Coronary artery (tissue), 2 donors: Measurements from ENCODE around the gene OR14I1.

Source experiments
- DNase-seq: peaks from one replicate; pipeline ENCODE4 v3.0.0-alpha.2; 2017; ENCODE audit warnings: low spot score
- H3K27ac ChIP-seq, 2 donors: fragments of 200-600 bp; sonication (generic); one replicate each; pipeline ENCODE4 v1.5.1; 2016 to 2019
- H3K4me3 ChIP-seq: fragments of 200-600 bp; sonication (generic); 2 replicates; pipeline ENCODE4 v1.5.1; 2016; ENCODE audit warnings: mild to moderate bottlenecking, moderate library complexity
- TF ChIP-seq, protein P1 (sequence below): fragments of 200-600 bp; sonication (generic); IDR thresholded peaks from one replicate; pipeline ENCODE4 v1.5.1; 2019; ENCODE audit warnings: antibody characterized with exemption

OR14I1 gene

DNA sequence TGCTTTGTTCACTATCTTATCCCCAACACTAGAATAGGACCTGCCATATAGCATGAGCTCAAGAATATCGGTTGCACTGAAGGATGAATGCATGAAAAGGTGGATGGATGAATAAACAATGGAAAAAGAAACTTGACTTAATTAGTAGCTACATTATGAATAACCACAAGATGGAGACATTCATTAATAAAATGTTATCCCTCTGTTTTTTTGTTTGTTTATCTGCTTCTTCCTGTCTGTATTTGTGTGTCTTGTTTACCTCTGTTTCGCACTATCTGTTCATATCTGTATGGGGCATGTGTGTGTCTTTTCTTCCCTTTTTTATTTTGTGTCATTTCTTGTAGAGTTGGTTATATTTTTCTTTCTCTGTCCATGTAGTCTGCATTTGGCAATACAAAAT, 1.1 kb upstream of the OR14I1 start:
- no peak for DNase-seq
- Histone ChIP-seq H3K27ac (no peak overlapping the region), H3K4me3 (no peak overlapping the region)
- TF ChIP-seq, protein P1, sequence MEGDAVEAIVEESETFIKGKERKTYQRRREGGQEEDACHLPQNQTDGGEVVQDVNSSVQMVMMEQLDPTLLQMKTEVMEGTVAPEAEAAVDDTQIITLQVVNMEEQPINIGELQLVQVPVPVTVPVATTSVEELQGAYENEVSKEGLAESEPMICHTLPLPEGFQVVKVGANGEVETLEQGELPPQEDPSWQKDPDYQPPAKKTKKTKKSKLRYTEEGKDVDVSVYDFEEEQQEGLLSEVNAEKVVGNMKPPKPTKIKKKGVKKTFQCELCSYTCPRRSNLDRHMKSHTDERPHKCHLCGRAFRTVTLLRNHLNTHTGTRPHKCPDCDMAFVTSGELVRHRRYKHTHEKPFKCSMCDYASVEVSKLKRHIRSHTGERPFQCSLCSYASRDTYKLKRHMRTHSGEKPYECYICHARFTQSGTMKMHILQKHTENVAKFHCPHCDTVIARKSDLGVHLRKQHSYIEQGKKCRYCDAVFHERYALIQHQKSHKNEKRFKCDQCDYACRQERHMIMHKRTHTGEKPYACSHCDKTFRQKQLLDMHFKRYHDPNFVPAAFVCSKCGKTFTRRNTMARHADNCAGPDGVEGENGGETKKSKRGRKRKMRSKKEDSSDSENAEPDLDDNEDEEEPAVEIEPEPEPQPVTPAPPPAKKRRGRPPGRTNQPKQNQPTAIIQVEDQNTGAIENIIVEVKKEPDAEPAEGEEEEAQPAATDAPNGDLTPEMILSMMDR: no peak

DNA sequence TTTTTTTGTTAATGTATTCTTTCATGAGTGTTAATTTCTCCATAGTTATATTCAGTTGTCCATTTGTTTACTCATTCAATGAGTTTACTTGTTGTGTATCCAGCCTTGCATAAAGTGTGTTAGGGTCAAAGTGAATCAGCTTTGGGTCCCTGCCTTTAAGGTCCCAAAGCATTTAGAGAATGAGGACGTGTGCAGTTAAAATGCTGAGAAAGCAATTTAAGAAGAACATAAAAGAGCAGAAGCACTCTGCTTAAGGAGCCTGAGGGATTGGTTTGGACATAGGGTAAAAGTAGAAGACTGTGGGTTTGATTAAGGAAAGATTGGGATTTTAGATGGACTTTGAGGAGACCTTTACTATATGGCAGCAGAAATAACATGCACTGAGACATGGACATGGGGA, 3.5 kb downstream of the OR14I1 start:
- TF ChIP-seq, protein P1: no peak

DNA sequence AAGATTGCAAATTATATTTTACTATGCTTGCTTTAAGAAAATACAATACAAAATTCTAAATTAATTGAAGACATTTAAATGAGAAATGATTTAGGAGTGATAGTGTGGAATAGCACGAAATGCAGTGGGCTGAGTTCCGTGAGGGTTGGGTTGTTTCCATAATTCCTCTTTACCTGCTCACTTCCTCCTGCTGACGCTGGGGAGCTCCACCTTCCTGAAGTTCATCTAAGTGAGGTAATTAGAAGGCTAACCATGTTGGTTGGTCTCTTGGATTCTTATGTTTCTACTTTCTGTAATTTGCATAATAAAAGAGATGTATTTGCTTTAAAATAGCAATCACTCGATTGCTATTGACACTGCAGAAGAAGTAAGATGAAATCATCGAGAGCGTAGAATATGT, 4.7 kb downstream of the OR14I1 start:
- TF ChIP-seq, protein P1: no peak
- no peak overlapping the region for H3K27ac ChIP-seq
- no peak for DNase-seq
- H3K4me3 ChIP-seq: no peak overlapping the region

More for the DNA sequence above, 3.5 kb downstream of the OR14I1 start:
- Histone ChIP-seq H3K4me3 (no peak overlapping the region), H3K27ac (no peak overlapping the region)
- DNase-seq: no peak

DNA sequence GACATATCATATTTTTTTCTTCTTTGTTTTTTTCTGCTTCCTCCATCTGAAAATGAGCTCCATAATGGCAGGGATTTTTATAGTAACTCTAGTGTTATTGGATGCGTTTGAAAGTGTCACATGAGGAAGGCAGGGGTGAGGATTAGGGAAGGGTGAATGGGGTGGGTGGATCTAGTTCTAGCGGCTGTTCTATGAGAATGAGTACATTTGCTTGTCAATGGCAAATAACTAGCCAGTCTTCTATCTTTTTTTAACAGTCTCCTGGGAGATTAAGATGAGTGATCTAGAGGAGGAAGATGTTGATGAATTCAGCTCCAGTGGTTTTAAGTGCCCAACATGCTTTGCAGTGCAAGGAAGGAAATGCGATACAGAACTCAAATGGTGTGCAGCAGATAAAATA, 5.8 kb downstream of the OR14I1 start:
- DNase-seq: no peak
- TF ChIP-seq, protein P1: no peak
- Histone ChIP-seq H3K27ac (no peak overlapping the region), H3K4me3 (no peak overlapping the region)

DNA sequence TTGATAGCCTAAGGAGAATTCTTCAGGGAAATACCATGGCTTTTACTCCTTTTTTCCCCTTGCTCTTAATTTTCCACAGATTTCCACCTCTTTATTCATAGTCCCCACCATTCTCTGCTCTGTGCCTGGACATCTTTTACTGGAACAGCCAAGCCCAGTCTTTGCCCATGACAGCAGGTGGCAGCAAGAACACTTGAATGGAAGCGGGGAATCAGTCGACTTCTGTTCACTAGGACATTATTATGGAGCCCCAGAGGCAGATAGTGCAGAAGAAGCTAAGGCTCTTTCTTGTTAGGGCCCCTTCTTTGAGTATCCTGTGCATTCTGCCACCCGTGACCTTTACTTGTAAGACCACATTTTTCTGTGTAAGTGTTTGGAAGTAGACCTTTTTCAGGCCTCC, 6.3 kb downstream of the OR14I1 start:
- Histone ChIP-seq H3K4me3 (no peak overlapping the region), H3K27ac (no peak overlapping the region)
- no peak for DNase-seq
- TF ChIP-seq, protein P1: no peak

DNA sequence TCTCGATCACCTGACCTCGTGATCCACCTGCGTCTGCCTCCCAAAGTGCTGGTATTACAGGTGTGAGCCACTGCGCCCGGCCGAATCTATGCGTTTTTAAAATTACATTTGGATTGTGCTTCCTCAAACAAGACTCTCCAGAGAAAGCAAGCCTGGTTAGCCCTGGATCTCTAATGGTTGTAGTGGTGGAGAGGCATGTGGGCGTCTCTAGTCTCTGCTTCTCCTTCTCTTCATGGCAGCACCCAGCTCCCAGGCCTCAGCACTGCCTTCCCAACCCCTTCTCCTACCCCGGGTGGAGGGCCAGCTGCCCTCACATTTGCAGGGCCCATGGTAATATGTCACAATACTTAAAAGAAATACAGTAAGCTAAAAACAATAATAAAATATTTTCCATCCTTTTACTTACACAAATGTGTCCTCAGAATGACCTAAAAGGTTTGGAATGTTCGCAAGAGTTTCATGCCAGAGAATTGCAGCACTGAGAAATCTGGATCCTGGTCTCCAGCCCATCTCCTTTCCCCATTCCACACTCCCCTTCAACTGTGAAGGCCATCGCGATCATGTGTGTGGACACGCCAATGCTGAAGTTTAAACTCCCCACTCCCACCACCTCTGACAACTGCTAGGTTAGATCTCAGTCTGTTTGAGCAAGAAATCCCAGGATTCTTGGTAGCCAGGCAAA, 7.0 kb downstream of the OR14I1 start:
- TF ChIP-seq, protein P1: no peak
- Histone ChIP-seq H3K4me3 (no peak overlapping the region), H3K27ac (no peak overlapping the region)
- DNase-seq: no peak

DNA sequence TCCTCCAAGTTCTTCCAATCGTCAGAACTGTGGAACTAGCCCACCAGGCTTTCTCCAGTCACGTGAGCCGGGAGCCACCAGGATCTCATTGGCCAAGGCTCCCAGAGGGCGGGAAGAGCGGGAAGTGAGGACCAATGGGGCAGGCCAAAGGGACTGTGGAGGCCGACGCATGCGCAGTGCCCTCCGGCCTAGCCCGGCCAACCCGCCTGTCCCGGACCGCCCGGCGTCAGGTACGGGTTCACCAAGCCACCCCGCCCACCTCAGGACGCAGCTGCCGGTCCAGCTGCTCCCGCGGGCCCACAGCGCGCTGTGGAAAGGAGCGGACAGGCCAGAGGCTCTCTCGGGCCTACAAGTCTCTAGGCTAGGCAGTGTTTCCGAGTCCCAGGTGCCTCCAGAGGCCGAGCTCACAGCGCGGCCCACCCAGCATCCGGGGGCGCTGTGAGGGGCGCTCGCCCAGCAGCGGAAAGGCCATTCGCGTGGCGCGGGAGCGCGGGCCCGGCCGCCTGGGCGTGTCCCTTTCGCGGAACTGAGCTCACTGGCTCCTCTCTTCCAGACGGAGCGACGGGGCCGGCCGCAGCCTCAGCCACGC, 10.9 kb downstream of the OR14I1 start:
- DNase-seq: no peak
- H3K4me3 ChIP-seq: no peak overlapping the region
- no peak overlapping the region for H3K27ac ChIP-seq
- TF ChIP-seq, protein P1: no peak
